HCT116 (cell line): ENCODE measurements around the gene SPPL2C.

Experiments used
- CEBPB ChIP-seq: IDR thresholded peaks from 2 replicates; pipeline ENCODE4 v1.6.1; 2012; ENCODE audit warnings: low read depth
- EZH2 ChIP-seq: fragments of 200-600 bp; sonication (generic); IDR thresholded peaks from 2 replicates; pipeline ENCODE4 v1.6.1; 2017; ENCODE audit warnings: antibody characterized with exemption, mixed run types
- EZH2phosphoT487 ChIP-seq: fragments of 200-600 bp; IDR thresholded peaks from 2 replicates; pipeline ENCODE4 v1.6.1; 2018; ENCODE audit warnings: antibody characterized with exemption, borderline replicate concordance
- JUND ChIP-seq: IDR thresholded peaks from 2 replicates; pipeline ENCODE4 v1.6.1; 2012
- POLR2A ChIP-seq: IDR thresholded peaks from 2 replicates; pipeline ENCODE4 v1.7.0; 2011; ENCODE audit warnings: borderline replicate concordance; ENCODE audit not compliant: insufficient read depth, insufficient read length; ENCODE audit errors: extremely low read depth
- POLR2AphosphoS5 ChIP-seq: IDR thresholded peaks from 2 replicates; pipeline ENCODE4 v1.6.1; 2011; ENCODE audit warnings: mild to moderate bottlenecking, low read depth, low read length, moderate library complexity
- RAD21 ChIP-seq: IDR thresholded peaks from 2 replicates; pipeline ENCODE4 v1.6.1; 2012; ENCODE audit warnings: low read depth, mild to moderate bottlenecking
- SIN3A ChIP-seq: IDR thresholded peaks from 2 replicates; pipeline ENCODE4 v1.6.1; 2012; ENCODE audit warnings: low read depth
- ZNF274 ChIP-seq: fragments of 200-500 bp; sonication (Bioruptor generic); IDR thresholded peaks from 2 replicates; pipeline ENCODE4 v1.6.1; 2014; ENCODE audit warnings: mild to moderate bottlenecking, low read depth, low read length, inconsistent platforms
- TF ChIP-seq, protein P1 (sequence below), 3 experiments: fragments of 200-600 bp in 1 of 3; sonication (generic) in 1 of 3; IDR thresholded peaks in 2 of 3; conservative IDR thresholded peaks in 1 of 3; 2 replicates each; pipeline ENCODE4 v1.5.1; 2012 to 2017; ENCODE audit warnings: low read depth in 2 of 3, low read length in 2 of 3, antibody characterized with exemption in 1 of 3, borderline replicate concordance in 1 of 3, control low read depth in 1 of 3, mild to moderate bottlenecking in 1 of 3, mixed read lengths in 1 of 3, mixed run types in 1 of 3, moderate library complexity in 1 of 3; ENCODE audit not compliant: insufficient read depth in 1 of 3
- TF ChIP-seq, protein P2 (sequence below): IDR thresholded peaks from 2 replicates; pipeline ENCODE4 v1.6.1; 2012
- TF ChIP-seq, protein P3 (sequence below): IDR thresholded peaks from 2 replicates; pipeline ENCODE4 v1.6.1; 2012; ENCODE audit warnings: low read depth

DNA sequence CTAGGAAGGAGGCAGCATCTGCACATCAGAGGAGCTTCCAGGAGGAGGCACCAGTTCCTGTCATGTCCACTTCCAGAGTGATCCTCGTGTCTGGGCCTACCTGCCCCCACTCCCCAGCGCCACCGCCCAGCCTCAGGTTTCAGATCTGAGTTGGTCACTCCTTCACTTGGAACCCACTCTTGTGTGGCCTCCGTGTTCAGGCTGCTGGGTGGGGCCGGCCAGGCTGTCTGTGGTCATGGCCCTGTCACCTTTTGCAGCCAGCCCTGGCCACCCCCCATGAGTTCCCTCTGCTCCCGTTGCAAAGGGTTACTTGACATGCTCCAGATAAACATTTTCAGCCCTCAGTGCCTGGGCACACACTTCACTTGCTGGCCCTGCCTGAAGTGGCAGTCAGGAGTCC, 26.6 kb upstream of the SPPL2C start:
- TF ChIP-seq SIN3A (no peak), ZNF274 (no peak), POLR2A (no peak), CEBPB (no peak), JUND (no peak), EZH2 (no peak), RAD21 (no peak), POLR2AphosphoS5 (no peak), EZH2phosphoT487 (no peak)
- TF ChIP-seq, protein P1, sequence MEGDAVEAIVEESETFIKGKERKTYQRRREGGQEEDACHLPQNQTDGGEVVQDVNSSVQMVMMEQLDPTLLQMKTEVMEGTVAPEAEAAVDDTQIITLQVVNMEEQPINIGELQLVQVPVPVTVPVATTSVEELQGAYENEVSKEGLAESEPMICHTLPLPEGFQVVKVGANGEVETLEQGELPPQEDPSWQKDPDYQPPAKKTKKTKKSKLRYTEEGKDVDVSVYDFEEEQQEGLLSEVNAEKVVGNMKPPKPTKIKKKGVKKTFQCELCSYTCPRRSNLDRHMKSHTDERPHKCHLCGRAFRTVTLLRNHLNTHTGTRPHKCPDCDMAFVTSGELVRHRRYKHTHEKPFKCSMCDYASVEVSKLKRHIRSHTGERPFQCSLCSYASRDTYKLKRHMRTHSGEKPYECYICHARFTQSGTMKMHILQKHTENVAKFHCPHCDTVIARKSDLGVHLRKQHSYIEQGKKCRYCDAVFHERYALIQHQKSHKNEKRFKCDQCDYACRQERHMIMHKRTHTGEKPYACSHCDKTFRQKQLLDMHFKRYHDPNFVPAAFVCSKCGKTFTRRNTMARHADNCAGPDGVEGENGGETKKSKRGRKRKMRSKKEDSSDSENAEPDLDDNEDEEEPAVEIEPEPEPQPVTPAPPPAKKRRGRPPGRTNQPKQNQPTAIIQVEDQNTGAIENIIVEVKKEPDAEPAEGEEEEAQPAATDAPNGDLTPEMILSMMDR (IDR thresholded peaks at IDR 0.05 in 2 of 3, conservative IDR thresholded peaks at IDR 0.05 in 1 of 3; ENCODE audit: borderline replicate concordance in 1 of 3, insufficient read depth in 1 of 3, low read depth in 2 of 3, low read length in 2 of 3) = no peak
- TF ChIP-seq, protein P2, sequence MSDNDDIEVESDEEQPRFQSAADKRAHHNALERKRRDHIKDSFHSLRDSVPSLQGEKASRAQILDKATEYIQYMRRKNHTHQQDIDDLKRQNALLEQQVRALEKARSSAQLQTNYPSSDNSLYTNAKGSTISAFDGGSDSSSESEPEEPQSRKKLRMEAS = no peak
- TF ChIP-seq, protein P3, sequence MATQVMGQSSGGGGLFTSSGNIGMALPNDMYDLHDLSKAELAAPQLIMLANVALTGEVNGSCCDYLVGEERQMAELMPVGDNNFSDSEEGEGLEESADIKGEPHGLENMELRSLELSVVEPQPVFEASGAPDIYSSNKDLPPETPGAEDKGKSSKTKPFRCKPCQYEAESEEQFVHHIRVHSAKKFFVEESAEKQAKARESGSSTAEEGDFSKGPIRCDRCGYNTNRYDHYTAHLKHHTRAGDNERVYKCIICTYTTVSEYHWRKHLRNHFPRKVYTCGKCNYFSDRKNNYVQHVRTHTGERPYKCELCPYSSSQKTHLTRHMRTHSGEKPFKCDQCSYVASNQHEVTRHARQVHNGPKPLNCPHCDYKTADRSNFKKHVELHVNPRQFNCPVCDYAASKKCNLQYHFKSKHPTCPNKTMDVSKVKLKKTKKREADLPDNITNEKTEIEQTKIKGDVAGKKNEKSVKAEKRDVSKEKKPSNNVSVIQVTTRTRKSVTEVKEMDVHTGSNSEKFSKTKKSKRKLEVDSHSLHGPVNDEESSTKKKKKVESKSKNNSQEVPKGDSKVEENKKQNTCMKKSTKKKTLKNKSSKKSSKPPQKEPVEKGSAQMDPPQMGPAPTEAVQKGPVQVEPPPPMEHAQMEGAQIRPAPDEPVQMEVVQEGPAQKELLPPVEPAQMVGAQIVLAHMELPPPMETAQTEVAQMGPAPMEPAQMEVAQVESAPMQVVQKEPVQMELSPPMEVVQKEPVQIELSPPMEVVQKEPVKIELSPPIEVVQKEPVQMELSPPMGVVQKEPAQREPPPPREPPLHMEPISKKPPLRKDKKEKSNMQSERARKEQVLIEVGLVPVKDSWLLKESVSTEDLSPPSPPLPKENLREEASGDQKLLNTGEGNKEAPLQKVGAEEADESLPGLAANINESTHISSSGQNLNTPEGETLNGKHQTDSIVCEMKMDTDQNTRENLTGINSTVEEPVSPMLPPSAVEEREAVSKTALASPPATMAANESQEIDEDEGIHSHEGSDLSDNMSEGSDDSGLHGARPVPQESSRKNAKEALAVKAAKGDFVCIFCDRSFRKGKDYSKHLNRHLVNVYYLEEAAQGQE = no peak
